GM18951 (cell line): ENCODE results near the gene C6orf58.

ENCODE experiments used
- POLR2A ChIP-seq: IDR thresholded peaks from 4 replicates; pipeline ENCODE4 v1.6.1; 2011; ENCODE audit warnings: mild to moderate bottlenecking; ENCODE audit not compliant: insufficient read length, insufficient read depth; ENCODE audit errors: extremely low read depth
- in situ Hi-C: fragments of 300-500 bp; cut with MboI; formaldehyde crosslinking; loops from one replicate; pipeline ENCODE4 v1.12.0; 2022; ENCODE audit warnings: low sequenced_read_pairs, mixed read lengths, inconsistent platforms; ENCODE audit not compliant: unreplicated experiment

Gene C6orf58

GRCh38 chr6:127576874-127577273 lies at the start of gene C6orf58:
C6orf58 (plus strand) TSS chr6:127577174; CDS start chr6:127577186, 12 bp downstream.
- no peak for TF ChIP-seq POLR2A
- in situ Hi-C loops, result no loop called here

- TF ChIP-seq POLR2A, result no peak
- in situ Hi-C loops, result loop anchor here (10.0 kb wide), 1 partner anchor 68 kb away; no protein-coding TSS in a partner anchor
Observed at GRCh38 chr6:127533011-127533410, 44.0 kb upstream of the C6orf58 start.

- TF ChIP-seq POLR2A, result no peak
- in situ Hi-C loops, result loop anchor here (10.0 kb wide), 1 partner anchor 69 kb away; no protein-coding TSS in a partner anchor
Observed at GRCh38 chr6:127533736-127534135, 43.2 kb upstream of the C6orf58 start.

- in situ Hi-C loops, result loop anchor here (10.0 kb wide), 1 partner anchor 74 kb away; no protein-coding TSS in a partner anchor
- no peak for TF ChIP-seq POLR2A
Observed at GRCh38 chr6:127538750-127539264, 38.2 kb upstream of the C6orf58 start.

GRCh38 chr6:127539272-127539671 lies 37.7 kb upstream of the C6orf58 start:
- in situ Hi-C loops, result loop anchor here (10.0 kb wide), 1 partner anchor 74 kb away; no protein-coding TSS in a partner anchor
- TF ChIP-seq POLR2A, result no peak

GRCh38 chr6:127547215-127547614 lies 29.8 kb upstream of the C6orf58 start:
- no peak for TF ChIP-seq POLR2A
- in situ Hi-C loops, result no loop called here

GRCh38 chr6:127547904-127548649 lies 28.9 kb upstream of the C6orf58 start:
- TF ChIP-seq POLR2A, result no peak
- in situ Hi-C loops, result no loop called here

GRCh38 chr6:127550403-127550802 lies 26.6 kb upstream of the C6orf58 start:
- no peak for TF ChIP-seq POLR2A
- in situ Hi-C loops, result no loop called here

- no peak for TF ChIP-seq POLR2A
- in situ Hi-C loops, result no loop called here
Observed at GRCh38 chr6:127554435-127555006, 22.5 kb upstream of the C6orf58 start.

- no peak for TF ChIP-seq POLR2A
- in situ Hi-C loops, result no loop called here
Observed at GRCh38 chr6:127561660-127562059, 15.3 kb upstream of the C6orf58 start.

- in situ Hi-C loops, result no loop called here
- no peak for TF ChIP-seq POLR2A
Observed at GRCh38 chr6:127564761-127565160, 12.2 kb upstream of the C6orf58 start.

GRCh38 chr6:127566119-127566518 lies 10.9 kb upstream of the C6orf58 start:
- TF ChIP-seq POLR2A, result no peak
- in situ Hi-C loops, result no loop called here

GRCh38 chr6:127566651-127567050 lies 10.3 kb upstream of the C6orf58 start:
- in situ Hi-C loops, result no loop called here
- TF ChIP-seq POLR2A, result no peak

- TF ChIP-seq POLR2A, result no peak
- in situ Hi-C loops, result no loop called here
Observed at GRCh38 chr6:127567476-127567875, 9.5 kb upstream of the C6orf58 start.
